ENCODE measurements around the gene G6PC3. TPM values are rescaled to one million over a fixed set of nuclear protein-coding genes. Genes with fewer than 3 reads are reported as not detected.
"Not testable (repeated sequence)": the region's sequence is repeated elsewhere in the genome, so short reads cannot be mapped to it uniquely, and the experiment has no call there.

The G6PC3 gene
- total and polyA plus RNA-seq, 7 donors: 8.4 to 45.5 (median 25.7) TPM

DNA sequence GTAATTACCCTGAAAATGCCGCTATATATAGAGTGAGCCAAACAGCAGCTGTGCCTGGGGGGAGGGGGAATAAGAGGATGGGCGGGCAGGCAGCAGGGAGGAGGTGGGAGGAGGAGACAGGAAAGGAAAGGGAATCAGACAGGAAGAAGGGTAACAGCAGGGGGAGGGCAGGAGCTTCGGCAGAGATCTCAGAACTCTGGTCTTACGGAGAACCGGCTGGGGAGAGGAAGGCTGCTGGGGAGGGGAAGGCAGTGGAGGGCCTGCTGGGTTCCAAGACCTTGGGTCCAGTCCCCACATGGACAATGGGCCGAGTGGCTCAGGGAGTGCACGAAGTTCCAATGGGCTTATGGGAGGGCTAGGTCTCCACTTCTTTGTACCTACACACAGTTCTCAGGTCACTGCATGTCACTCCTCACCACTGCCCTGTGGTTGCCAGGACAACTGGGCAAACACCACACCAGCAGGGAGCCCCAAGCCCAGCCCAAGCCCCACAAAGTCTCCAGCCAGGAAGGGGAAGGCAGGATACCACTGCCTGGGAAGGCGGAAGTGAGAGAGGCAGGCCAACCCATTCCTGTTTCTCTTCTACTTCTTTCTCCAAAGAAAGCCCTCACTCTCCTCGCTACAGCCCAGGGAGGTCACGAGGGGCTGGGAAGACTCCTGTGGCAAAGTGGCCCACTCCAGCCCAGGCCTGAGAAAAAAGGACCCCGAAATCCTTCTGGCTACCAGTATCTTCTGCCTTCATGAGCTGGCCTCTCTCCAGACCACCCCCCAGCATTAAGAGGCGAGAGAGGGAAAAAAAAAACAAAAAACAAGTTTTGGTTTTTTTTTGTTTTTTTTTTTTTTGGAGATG is 25.3 kb downstream of the G6PC3 start:
- Histone ChIP-seq H3K4me1 (peaks cover 0 to 51% (median 39%) of the 10 kb centered on the region in 4 donors), H3K36me3 (peaks cover 24 to 32% (median 27%) of the 10 kb centered on the region in 4 donors), H3K9me3 (no peaks in the 10 kb centered on the region), H3K4me3 (peak overlapping the region in 3 of 4 donors; percentile 16 to 39 (median 39)), H3K27ac (peak overlapping the region; percentile 80 to 85 (median 82)), H3K27me3 (no peaks in the 10 kb centered on the region)
- peak; percentile 85 for DNase-seq
- intact Hi-C loops (cut with DNase I): no loop called here
- TF ChIP-seq EP300 (IDR thresholded peaks at IDR 0.05) (no peak), POLR2AphosphoS5 (IDR thresholded peaks at IDR 0.05) (peak in 1 of 4 donors; percentile 28)
- WGBS, 2 donors: 25 to 33% methylated on average over 12 of the region's 12 CpGs

DNA sequence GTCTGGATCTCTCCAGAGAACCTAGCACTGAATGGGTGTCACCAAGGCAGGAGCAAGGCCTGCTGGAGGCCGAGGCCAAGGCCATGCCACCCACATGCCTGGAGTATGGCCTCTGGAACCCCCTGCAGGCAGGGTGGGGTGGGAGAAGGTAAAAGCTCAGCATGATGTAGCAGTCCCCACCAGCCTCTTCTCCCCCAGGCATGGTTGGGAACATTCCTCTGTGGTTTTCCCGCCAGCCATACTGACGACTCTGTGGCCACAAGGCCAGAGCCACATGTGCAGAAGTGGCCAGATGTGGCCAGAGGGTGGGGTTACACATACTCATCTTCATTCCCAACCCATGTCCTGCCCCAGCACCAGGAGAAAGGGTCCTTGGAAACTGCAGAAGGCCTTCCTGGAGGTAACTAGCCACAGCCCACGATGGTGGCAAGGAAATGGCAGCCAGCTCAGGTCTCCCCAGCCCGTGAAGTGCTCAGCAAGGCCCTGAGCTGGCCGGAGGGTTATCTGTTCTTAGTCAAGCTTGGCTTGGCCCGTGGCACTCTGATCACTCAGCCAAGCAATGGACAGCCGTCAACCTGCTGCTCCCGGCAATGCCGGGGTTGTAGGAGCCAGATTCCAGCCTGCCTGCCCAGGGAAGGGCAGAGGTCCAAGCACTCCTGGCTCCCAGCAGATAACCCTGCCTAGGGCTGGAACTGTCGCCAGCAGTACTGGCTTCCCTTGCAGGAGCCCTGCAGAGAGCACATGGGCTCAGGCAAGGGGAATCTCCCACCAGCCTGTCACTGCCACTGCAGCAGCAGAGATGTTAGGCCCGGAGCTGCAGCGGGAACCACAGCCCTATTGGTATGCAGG is 26.8 kb downstream of the G6PC3 start:
- DNase-seq: no peak
- TF ChIP-seq POLR2AphosphoS5 (IDR thresholded peaks at IDR 0.05) (no peak), POLR2A (IDR thresholded peaks at IDR 0.05) (no peak), EP300 (IDR thresholded peaks at IDR 0.05) (no peak)
- TF ChIP-seq, protein P1, sequence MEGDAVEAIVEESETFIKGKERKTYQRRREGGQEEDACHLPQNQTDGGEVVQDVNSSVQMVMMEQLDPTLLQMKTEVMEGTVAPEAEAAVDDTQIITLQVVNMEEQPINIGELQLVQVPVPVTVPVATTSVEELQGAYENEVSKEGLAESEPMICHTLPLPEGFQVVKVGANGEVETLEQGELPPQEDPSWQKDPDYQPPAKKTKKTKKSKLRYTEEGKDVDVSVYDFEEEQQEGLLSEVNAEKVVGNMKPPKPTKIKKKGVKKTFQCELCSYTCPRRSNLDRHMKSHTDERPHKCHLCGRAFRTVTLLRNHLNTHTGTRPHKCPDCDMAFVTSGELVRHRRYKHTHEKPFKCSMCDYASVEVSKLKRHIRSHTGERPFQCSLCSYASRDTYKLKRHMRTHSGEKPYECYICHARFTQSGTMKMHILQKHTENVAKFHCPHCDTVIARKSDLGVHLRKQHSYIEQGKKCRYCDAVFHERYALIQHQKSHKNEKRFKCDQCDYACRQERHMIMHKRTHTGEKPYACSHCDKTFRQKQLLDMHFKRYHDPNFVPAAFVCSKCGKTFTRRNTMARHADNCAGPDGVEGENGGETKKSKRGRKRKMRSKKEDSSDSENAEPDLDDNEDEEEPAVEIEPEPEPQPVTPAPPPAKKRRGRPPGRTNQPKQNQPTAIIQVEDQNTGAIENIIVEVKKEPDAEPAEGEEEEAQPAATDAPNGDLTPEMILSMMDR (IDR thresholded peaks at IDR 0.05): no peak
- Histone ChIP-seq H3K27me3 (no peaks in the 10 kb centered on the region), H3K9me3 (no peaks in the 10 kb centered on the region), H3K27ac (peak overlapping the region; percentile 80 to 85 (median 82)), H3K36me3 (peaks cover 11 to 23% (median 12%) of the 10 kb centered on the region in 4 donors), H3K4me1 (peaks cover 0 to 57% (median 46%) of the 10 kb centered on the region in 4 donors), H3K4me3 (no peak overlapping the region)
- intact Hi-C loops (cut with DNase I): no loop called here
- 77 to 85% methylated on average over 13 of the region's 13 CpGs for WGBS, 2 donors

DNA sequence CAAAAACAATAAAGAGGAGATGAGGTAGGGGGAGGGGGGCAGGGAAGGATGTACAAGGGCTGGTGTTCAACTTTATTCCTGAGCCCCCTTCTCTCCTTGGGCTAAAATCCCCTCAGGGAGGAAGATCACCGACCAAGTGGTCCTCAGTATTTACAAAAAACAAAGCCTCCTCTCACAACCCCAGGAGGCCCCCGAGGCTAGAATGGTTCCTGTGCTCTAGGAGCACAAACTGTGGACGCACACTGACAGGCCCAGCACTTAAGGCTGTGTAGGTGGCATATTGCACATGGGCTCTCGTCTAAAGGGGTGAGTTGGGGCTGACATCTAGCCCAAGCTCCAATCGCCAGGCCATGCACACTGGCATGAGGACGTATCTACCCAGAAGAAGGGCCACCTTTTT is 31.3 kb downstream of the G6PC3 start:
- H3K4me3 ChIP-seq; H3K9me3 ChIP-seq; H3K27me3 ChIP-seq; DNase-seq; intact Hi-C loops (cut with DNase I); H3K36me3 ChIP-seq; H3K27ac ChIP-seq: not testable (repeated sequence)
- H3K4me1 ChIP-seq: peaks cover 0 to 67% (median 53%) of the 10 kb centered on the region in 4 donors
- WGBS, 2 donors: 86 to 88% methylated on average over 6 of the region's 6 CpGs

- H3K4me3 ChIP-seq: no peak overlapping the region
- H3K27ac ChIP-seq: peak overlapping the region; percentile 29 to 56 (median 47)
- 90 to 92% methylated on average over 16 of the region's 16 CpGs for WGBS, 2 donors
- TF ChIP-seq, protein P1 (IDR thresholded peaks at IDR 0.05): no peak
- TF ChIP-seq EP300 (IDR thresholded peaks at IDR 0.05) (no peak), POLR2A (IDR thresholded peaks at IDR 0.05) (no peak), POLR2AphosphoS5 (IDR thresholded peaks at IDR 0.05) (no peak)
- H3K4me1 ChIP-seq: peaks cover 0 to 67% (median 54%) of the 10 kb centered on the region in 4 donors
- no peak for DNase-seq
- no peaks in the 10 kb centered on the region for H3K9me3 ChIP-seq
- intact Hi-C loops (cut with DNase I): no loop called here
- H3K36me3 ChIP-seq: peaks cover 0 to 6% (median 3%) of the 10 kb centered on the region in 4 donors
- no peaks in the 10 kb centered on the region for H3K27me3 ChIP-seq
Measured at GRCh38 chr17:44102849-44103622, 32.5 kb downstream of the G6PC3 start.

GRCh38 chr17:44105483-44105882 is 34.9 kb downstream of the G6PC3 start:
- no peaks in the 10 kb centered on the region for H3K9me3 ChIP-seq
- intact Hi-C loops (cut with DNase I): no loop called here
- H3K27ac ChIP-seq: peak overlapping the region in 3 of 4 donors; percentile 21 to 95 (median 34)

More at GRCh38 chr17:44105483-44105882, 34.9 kb downstream of the G6PC3 start:
- TF ChIP-seq POLR2AphosphoS5 (IDR thresholded peaks at IDR 0.05) (no peak), EP300 (IDR thresholded peaks at IDR 0.05) (no peak)
- Histone ChIP-seq H3K36me3 (peaks cover 0 to 6% (median 3%) of the 10 kb centered on the region in 4 donors), H3K4me3 (no peak overlapping the region), H3K4me1 (peaks cover 0 to 77% (median 72%) of the 10 kb centered on the region in 4 donors), H3K27me3 (no peaks in the 10 kb centered on the region)
- 76 to 88% methylated on average over 3 of the region's 3 CpGs for WGBS, 2 donors
- DNase-seq: no peak

Measured in sigmoid colon (tissue), 7 donors.